ENCODE measurements around the gene UBE2G1. TPM values are rescaled to one million over a fixed set of nuclear protein-coding genes. Genes with fewer than 3 reads are reported as not detected.

UBE2G1 gene
- total RNA-seq, 1 donor from 2014 or later, result 65.1 TPM

- Mint-ChIP-seq H3K4me1 (ENCODE audit: unreplicated experiment) (peaks cover 18% of the 10 kb centered on the region), H3K27ac (ENCODE audit: unreplicated experiment) (peak overlapping the region; percentile 20), H3K27me3 (ENCODE audit: unreplicated experiment) (no peaks in the 10 kb centered on the region), H3K9me3 (ENCODE audit: unreplicated experiment) (no peaks in the 10 kb centered on the region), H3K4me3 (ENCODE audit: unreplicated experiment) (no peak overlapping the region), H3K36me3 (ENCODE audit: unreplicated experiment) (no peaks in the 10 kb centered on the region)
- TF ChIP-seq CTCF (IDR thresholded peaks at IDR 0.05), result no peak
- DNase-seq (ENCODE audit: extremely low spot score, unreplicated experiment), result no peak
Observed at GRCh38 chr17:4318596-4318995, 47.9 kb downstream of the UBE2G1 start.

- H3K9me3 Mint-ChIP-seq (ENCODE audit: unreplicated experiment), result no peaks in the 10 kb centered on the region
- H3K36me3 Mint-ChIP-seq (ENCODE audit: unreplicated experiment), result no peaks in the 10 kb centered on the region
- H3K27me3 Mint-ChIP-seq (ENCODE audit: unreplicated experiment), result no peaks in the 10 kb centered on the region
- H3K27ac Mint-ChIP-seq (ENCODE audit: unreplicated experiment), result no peak overlapping the region
- peaks cover 21% of the 10 kb centered on the region for H3K4me1 Mint-ChIP-seq (ENCODE audit: unreplicated experiment)
- no peak for DNase-seq (ENCODE audit: extremely low spot score, unreplicated experiment)
- TF ChIP-seq CTCF (IDR thresholded peaks at IDR 0.05), result no peak
- no peak overlapping the region for H3K4me3 Mint-ChIP-seq (ENCODE audit: unreplicated experiment)
Observed at GRCh38 chr17:4318186-4318585, 48.3 kb downstream of the UBE2G1 start.

GRCh38 chr17:4317610-4318009 is 48.9 kb downstream of the UBE2G1 start:
- Mint-ChIP-seq H3K4me3 (ENCODE audit: unreplicated experiment) (no peak overlapping the region), H3K36me3 (ENCODE audit: unreplicated experiment) (no peaks in the 10 kb centered on the region), H3K27me3 (ENCODE audit: unreplicated experiment) (no peaks in the 10 kb centered on the region), H3K4me1 (ENCODE audit: unreplicated experiment) (peaks cover 24% of the 10 kb centered on the region), H3K9me3 (ENCODE audit: unreplicated experiment) (no peaks in the 10 kb centered on the region), H3K27ac (ENCODE audit: unreplicated experiment) (no peak overlapping the region)
- TF ChIP-seq CTCF (IDR thresholded peaks at IDR 0.05), result no peak
- DNase-seq (ENCODE audit: extremely low spot score, unreplicated experiment), result no peak

- Mint-ChIP-seq H3K4me3 (ENCODE audit: unreplicated experiment) (no peak overlapping the region), H3K27ac (ENCODE audit: unreplicated experiment) (no peak overlapping the region), H3K27me3 (ENCODE audit: unreplicated experiment) (no peaks in the 10 kb centered on the region), H3K9me3 (ENCODE audit: unreplicated experiment) (no peaks in the 10 kb centered on the region), H3K36me3 (ENCODE audit: unreplicated experiment) (no peaks in the 10 kb centered on the region), H3K4me1 (ENCODE audit: unreplicated experiment) (peaks cover 26% of the 10 kb centered on the region)
- DNase-seq (ENCODE audit: extremely low spot score, unreplicated experiment), result no peak
- no peak for TF ChIP-seq CTCF (IDR thresholded peaks at IDR 0.05)
Observed at GRCh38 chr17:4316648-4317047, 49.8 kb downstream of the UBE2G1 start.

GRCh38 chr17:4314618-4315017 is 51.9 kb downstream of the UBE2G1 start:
- H3K4me1 Mint-ChIP-seq (ENCODE audit: unreplicated experiment), result peaks cover 35% of the 10 kb centered on the region
- H3K4me3 Mint-ChIP-seq (ENCODE audit: unreplicated experiment), result no peak overlapping the region
- DNase-seq (ENCODE audit: extremely low spot score, unreplicated experiment), result no peak
- H3K9me3 Mint-ChIP-seq (ENCODE audit: unreplicated experiment), result no peaks in the 10 kb centered on the region
- H3K27ac Mint-ChIP-seq (ENCODE audit: unreplicated experiment), result no peak overlapping the region
- no peaks in the 10 kb centered on the region for H3K27me3 Mint-ChIP-seq (ENCODE audit: unreplicated experiment)
- H3K36me3 Mint-ChIP-seq (ENCODE audit: unreplicated experiment), result no peaks in the 10 kb centered on the region
- TF ChIP-seq CTCF (IDR thresholded peaks at IDR 0.05), result no peak

Measured in osteocyte (in vitro differentiated cells).